HG03460 (cell line): ENCODE measurements around the gene HERC2.
"Not testable (repeated sequence)": the region's sequence is repeated elsewhere in the genome, so short reads cannot be mapped to it uniquely, and the experiment has no call there.

Experiments used
- ATAC-seq: cut with Tn5 transposase; IDR thresholded peaks from one replicate; pipeline ENCODE4 v1.9.1; 2021; ENCODE audit not compliant: unreplicated experiment

Gene HERC2

GRCh38 chr15:28136236-28136904, 185.6 kb downstream of the HERC2 start:
- peak; percentile 99 for ATAC-seq

GRCh38 chr15:28133281-28133680, 188.7 kb downstream of the HERC2 start:
- ATAC-seq: no peak

- ATAC-seq: no peak
Measured at GRCh38 chr15:28132524-28133275, 189.3 kb downstream of the HERC2 start.

- no peak for ATAC-seq
Measured at GRCh38 chr15:28131946-28132345, 190.0 kb downstream of the HERC2 start.

GRCh38 chr15:28131400-28131799, 190.6 kb downstream of the HERC2 start:
- ATAC-seq: no peak

- no peak for ATAC-seq
Measured at GRCh38 chr15:28130651-28131050, 191.3 kb downstream of the HERC2 start.

- no peak for ATAC-seq
Measured at GRCh38 chr15:28129231-28129848, 192.6 kb downstream of the HERC2 start.

- ATAC-seq: no peak
Measured at GRCh38 chr15:28128031-28128430, 193.9 kb downstream of the HERC2 start.

- no peak for ATAC-seq
Measured at GRCh38 chr15:28127036-28127435, 194.9 kb downstream of the HERC2 start.

GRCh38 chr15:28125673-28126651, 196.0 kb downstream of the HERC2 start:
- ATAC-seq: no peak

- no peak for ATAC-seq
Measured at GRCh38 chr15:28124841-28125240, 197.1 kb downstream of the HERC2 start.

- peak; percentile 69 for ATAC-seq
Measured at GRCh38 chr15:28123408-28124023, 198.5 kb downstream of the HERC2 start.

- ATAC-seq: no peak
Measured at GRCh38 chr15:28122038-28122949, 199.7 kb downstream of the HERC2 start.

- ATAC-seq: not testable (repeated sequence)
Measured at GRCh38 chr15:28121577-28121976, 200.4 kb downstream of the HERC2 start.

GRCh38 chr15:28120359-28120640, 201.7 kb downstream of the HERC2 start:
- no peak for ATAC-seq

GRCh38 chr15:28118531-28118930, 203.4 kb downstream of the HERC2 start:
- ATAC-seq: no peak

- ATAC-seq: no peak
Measured at GRCh38 chr15:28118083-28118482, 203.9 kb downstream of the HERC2 start.

- ATAC-seq: no peak
Measured at GRCh38 chr15:28117432-28117990, 204.5 kb downstream of the HERC2 start.
